RWPE1 (cell line): ENCODE data around the gene C1orf87.
"Not testable (repeated sequence)": the region's sequence is repeated elsewhere in the genome, so short reads cannot be mapped to it uniquely, and the experiment has no call there.

Experiments used
- CTCF ChIA-PET: fragments of 350-600 bp; sonication (Branson Sonifier 250); formaldehyde crosslinking; extraction: SDS; loops from one replicate; lab custom pipeline; 2021; lab: Yijun Ruan, JAX
- POLR2A ChIA-PET: fragments of 400-600 bp; formaldehyde crosslinking; extraction: SDS; loops from one replicate; lab custom pipeline; 2020; ENCODE audit warnings: antibody characterized with exemption; ENCODE audit not compliant: low non-redundant PET; lab: Yijun Ruan, JAX
- DNase-seq: peaks from one replicate; pipeline ENCODE4 v3.0.0; 2012; ENCODE audit warnings: low spot score
- H3K27ac ChIP-seq: fragments of 450-650 bp; 2 replicates; pipeline ENCODE4 v1.5.1; 2017
- CTCF ChIP-seq: fragments of 450-650 bp; conservative IDR thresholded peaks from 2 replicates; pipeline ENCODE4 v1.5.1; 2017; ENCODE audit warnings: low read depth, mild to moderate bottlenecking

Gene C1orf87

DNA sequence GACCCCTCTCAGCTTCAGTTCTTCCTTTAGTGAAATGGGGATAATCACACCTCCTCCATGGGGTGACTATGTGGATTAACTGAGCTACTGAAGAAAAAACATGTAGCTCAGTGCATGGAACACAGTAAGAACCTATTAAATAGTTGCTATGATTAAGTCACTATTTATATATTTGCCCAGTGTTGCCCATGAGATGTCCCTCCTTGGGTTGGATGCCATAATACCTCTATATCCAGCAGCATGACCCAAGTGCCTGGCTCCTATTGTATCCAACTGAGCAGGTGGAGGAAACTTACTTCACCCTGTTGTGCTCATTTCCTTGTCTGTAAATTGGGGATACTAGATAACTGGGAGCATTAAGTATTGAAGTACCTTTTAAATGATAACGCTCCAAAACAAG, 99.9 kb downstream of the C1orf87 start:
- TF ChIP-seq CTCF, result no peak
- H3K27ac ChIP-seq, result no peak overlapping the region
- no peak for DNase-seq
- ChIA-PET CTCF (no interaction called here), POLR2A (no interaction called here)

DNA sequence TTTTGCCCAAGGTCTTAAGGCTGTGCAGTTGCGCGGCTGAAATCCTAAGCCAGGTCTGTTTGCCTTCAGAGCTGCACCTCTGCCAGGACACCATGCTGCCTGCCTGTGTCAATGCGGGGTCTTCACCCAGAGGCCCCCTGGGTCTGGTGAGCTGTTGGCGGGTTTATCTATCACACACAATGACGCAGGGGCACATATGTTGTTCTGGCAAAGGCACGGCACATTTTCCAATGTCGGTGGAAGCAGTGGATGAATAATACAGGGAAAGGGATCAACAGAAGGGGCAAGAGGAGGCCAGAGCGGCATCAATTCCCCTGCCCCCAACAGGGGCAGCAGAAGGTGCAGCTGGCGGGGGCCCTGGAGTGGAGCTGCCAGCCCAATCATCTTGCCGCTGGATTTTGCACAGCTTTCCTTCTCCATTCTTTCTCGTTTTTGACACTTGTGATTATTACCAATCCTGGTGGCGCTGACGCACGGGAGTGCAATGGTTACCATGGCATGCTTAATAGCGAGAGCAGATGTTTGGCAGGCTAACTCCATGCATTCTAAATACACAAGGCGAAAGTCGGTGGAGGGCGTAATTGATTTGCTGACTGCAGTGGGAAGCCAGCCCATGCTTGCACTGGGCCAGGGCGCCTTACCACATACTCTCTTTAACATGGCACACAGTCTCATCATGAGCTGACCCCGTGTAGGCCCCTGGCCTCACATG, 101.2 kb downstream of the C1orf87 start:
- TF ChIP-seq CTCF, result no peak
- DNase-seq, result no peak
- CTCF ChIA-PET, result interaction anchor here (0.6 to 1.9 kb wide), 4 partner anchors 26 to 1007 kb away, joined by 3 to 14 read pairs (median 4); no protein-coding TSS in a partner anchor
- POLR2A ChIA-PET, result no interaction called here
- H3K27ac ChIP-seq, result no peak overlapping the region

GRCh38 chr1:59971464-59971911, 102.1 kb downstream of the C1orf87 start:
- peak; percentile 76 for DNase-seq
- peak; percentile 89 for TF ChIP-seq CTCF
- ChIA-PET CTCF (interaction anchor here (0.5 to 1.9 kb wide), 21 partner anchors 9 to 1506 kb away, joined by 3 to 14 read pairs (median 4); no protein-coding TSS in a partner anchor), POLR2A (no interaction called here)
- no peak overlapping the region for H3K27ac ChIP-seq

DNA sequence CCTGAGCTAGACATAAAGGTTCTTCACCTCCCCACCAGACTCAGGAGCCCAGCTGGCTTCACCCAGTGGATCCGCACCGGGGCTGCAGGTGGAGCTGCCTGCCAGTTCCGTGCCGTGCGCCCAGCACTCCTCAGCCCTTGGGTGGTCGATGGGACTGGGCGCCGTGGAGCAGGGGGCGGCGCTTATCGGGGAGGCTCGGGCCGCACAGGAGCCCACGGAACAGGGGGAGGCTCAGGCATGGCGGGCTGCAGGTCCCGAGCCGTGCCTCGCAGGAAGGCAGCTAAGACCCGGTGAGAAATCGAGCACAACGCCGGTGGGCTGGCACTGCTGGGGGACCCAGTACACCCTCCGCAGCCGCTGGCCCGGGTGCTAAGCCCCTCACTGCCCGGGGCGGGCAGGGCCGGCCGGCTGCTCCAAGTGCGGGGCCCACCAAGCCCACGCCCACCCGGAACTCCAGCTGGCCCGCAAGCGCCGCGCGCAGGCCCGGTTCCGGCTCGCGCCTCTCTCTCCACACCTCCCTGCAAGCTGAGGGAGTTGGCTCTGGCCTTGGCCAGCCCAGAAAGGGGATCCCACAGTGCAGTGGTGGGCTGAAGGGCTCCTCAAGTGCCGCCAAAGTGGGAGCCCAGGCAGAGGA, 103.9 kb downstream of the C1orf87 start:
- H3K27ac ChIP-seq, POLR2A ChIA-PET, DNase-seq: not testable (repeated sequence)
- CTCF ChIA-PET, result interaction anchor here (0.6 kb wide), 1 partner anchor 39 kb away, joined by 3 read pairs; no protein-coding TSS in a partner anchor

DNA sequence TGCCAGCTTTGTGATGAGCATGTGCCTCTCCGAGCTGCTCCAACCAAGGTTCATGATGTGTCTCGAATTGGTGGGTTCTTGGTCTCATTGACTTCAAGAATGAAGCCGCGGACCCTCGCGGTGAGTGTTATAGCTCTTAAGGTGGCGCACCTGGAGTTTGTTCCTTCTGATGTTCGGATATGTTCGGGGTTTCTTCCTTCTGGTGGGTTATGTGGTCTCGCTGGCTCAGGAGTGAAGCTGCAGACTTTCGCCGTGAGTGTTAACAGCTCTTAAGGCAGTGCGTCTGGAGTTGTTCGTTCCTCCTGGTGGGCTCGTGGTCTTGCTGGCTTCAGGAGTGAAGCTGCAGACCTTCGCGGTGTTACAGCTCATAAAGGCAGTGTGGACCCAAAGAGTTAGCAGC, 104.8 kb downstream of the C1orf87 start:
- CTCF ChIA-PET, result interaction anchor here (0.6 kb wide), 1 partner anchor 1103 kb away, joined by 4 read pairs; no protein-coding TSS in a partner anchor

GRCh38 chr1:59967780-59968179, 105.8 kb downstream of the C1orf87 start:
- ChIA-PET POLR2A (no interaction called here), CTCF (interaction anchor here (0.5 to 3.0 kb wide), 2 partner anchors 9 to 758 kb away, joined by 5 to 14 read pairs; no protein-coding TSS in a partner anchor)
- TF ChIP-seq CTCF, result no peak
- H3K27ac ChIP-seq, result no peak overlapping the region
- DNase-seq, result no peak

More for the DNA sequence above, 104.8 kb downstream of the C1orf87 start:
- POLR2A ChIA-PET, H3K27ac ChIP-seq, DNase-seq: not testable (repeated sequence)

GRCh38 chr1:59967141-59967697, 106.4 kb downstream of the C1orf87 start:
- CTCF ChIA-PET, result interaction anchor here (0.5 to 3.0 kb wide), 2 partner anchors 10 to 759 kb away, joined by 5 to 14 read pairs; no protein-coding TSS in a partner anchor
- POLR2A ChIA-PET, result no interaction called here
- no peak overlapping the region for H3K27ac ChIP-seq
- TF ChIP-seq CTCF, result no peak
- no peak for DNase-seq
